ENCODE measurements around the gene B4GALT6. TPM values are rescaled to one million over a fixed set of nuclear protein-coding genes. Genes with fewer than 3 reads are reported as not detected.

Gene B4GALT6
- total and polyA plus RNA-seq, 9 of the 15 experiments (the other 6 are each of a cell fraction or from before 2014, with no cell fraction given) = 0.03 to 0.27 (median 0.08) TPM

GRCh38 chr18:31702449-31702848 lies 18.1 kb upstream of the B4GALT6 start (continued):
- 0 out of 4 replicates have a peak, but pooled peaks of 1 of the 2 experiments have one; percentile 27 for TF ChIP-seq KDM1A (IDR thresholded peaks at IDR 0.05)
- TF ChIP-seq FOSL1 (tag; conservative IDR thresholded peaks at IDR 0.05) = peak; percentile 76
- TF ChIP-seq CHD1 (IDR thresholded peaks at IDR 0.05; ENCODE audit: low read length) = no peak
- TF ChIP-seq ZNF165 (CRISPR knock-in tag; IDR thresholded peaks at IDR 0.05; ENCODE audit: borderline replicate concordance) = no peak
- TF ChIP-seq MEF2D (tag; conservative IDR thresholded peaks at IDR 0.05; ENCODE audit: low read depth) = 0 out of 2 replicates have a peak, but pooled peaks have one; percentile 26
- TF ChIP-seq HMG20A (CRISPR knock-in tag; conservative IDR thresholded peaks at IDR 0.05) = no peak
- no peak for TF ChIP-seq TAF9B (IDR thresholded peaks at IDR 0.05; ENCODE audit: partially characterized antibody)
- TF ChIP-seq ZNF778 (CRISPR knock-in tag; IDR thresholded peaks at IDR 0.05) = no peak
- TF ChIP-seq TAF15 (IDR thresholded peaks at IDR 0.05; ENCODE audit: low read depth, low read length) = no peak
- no peak for TF ChIP-seq MITF (IDR thresholded peaks at IDR 0.05)
- TF ChIP-seq AFF4 (CRISPR knock-in tag; IDR thresholded peaks at IDR 0.05) = no peak
- peak; percentile 58; the same call in 1 of the 2 replicates for TF ChIP-seq RNF2 (IDR thresholded peaks at IDR 0.05)
- TF ChIP-seq ZNF316 (IDR thresholded peaks at IDR 0.05) = no peak
- no peak for TF ChIP-seq ZNF146 (CRISPR knock-in tag; IDR thresholded peaks at IDR 0.05; ENCODE audit: unreplicated experiment)
- TF ChIP-seq ARID3A (IDR thresholded peaks at IDR 0.05; ENCODE audit: borderline replicate concordance, low read depth, low read length) = no peak
- 0 out of 2 replicates have a peak, but pooled peaks have one; percentile 20 for TF ChIP-seq POLR2AphosphoS5 (IDR thresholded peaks at IDR 0.05; ENCODE audit: control insufficient read depth, insufficient read depth, low read depth, low read length)
- TF ChIP-seq ZNF134 (CRISPR knock-in tag; conservative IDR thresholded peaks at IDR 0.05) = peak; percentile 100
- TF ChIP-seq HDAC2 (IDR thresholded peaks at IDR 0.05) = peak; percentile 49; the same call in 1 of the 2 replicates
- no peak for TF ChIP-seq CCAR2 (IDR thresholded peaks at IDR 0.05; ENCODE audit: low read depth, low read length)
- TF ChIP-seq RFX5 (IDR thresholded peaks at IDR 0.05; ENCODE audit: low read depth, low read length) = no peak
- no peak for TF ChIP-seq ZC3H11A (IDR thresholded peaks at IDR 0.05; ENCODE audit: low read depth, low read length)
- TF ChIP-seq CBX2 (IDR thresholded peaks at IDR 0.05; ENCODE audit: insufficient read depth, low read length, poor library complexity, severe bottlenecking) = no peak
